Measurements from ENCODE around the gene FAM149B1.

The FAM149B1 gene

DNA sequence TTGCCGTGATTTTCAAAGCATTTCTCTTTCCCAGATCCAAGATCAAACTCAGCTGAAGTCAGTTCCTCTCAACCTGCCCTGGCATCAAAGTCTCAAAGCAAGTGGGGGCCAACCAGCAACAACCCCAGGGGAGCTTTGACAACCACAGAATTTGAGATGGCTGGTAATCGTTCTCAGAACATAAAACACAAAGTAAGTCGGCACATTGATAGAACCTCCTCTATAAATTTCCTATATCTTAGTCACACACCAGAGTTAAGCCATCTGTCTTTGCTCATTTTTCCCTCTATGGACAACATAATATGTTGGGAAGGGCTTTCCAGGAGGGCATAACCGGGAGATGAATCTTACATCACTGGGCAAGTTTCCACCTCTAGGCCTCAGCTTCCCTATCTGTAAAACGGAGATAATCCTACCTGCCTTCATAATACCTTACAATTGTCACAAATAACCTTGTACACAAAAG is 80.4 kb downstream of the FAM149B1 start:
- H3K4me3 ChIP-seq (ENCODE audit: low read depth, low read length, poor library complexity, severe bottlenecking) = peak overlapping the region; percentile 94
- no peaks in the 10 kb centered on the region for H3K27me3 ChIP-seq (ENCODE audit: insufficient read depth, low read length)
- H3K9ac ChIP-seq (ENCODE audit: low read length) = peak overlapping the region; percentile 97
- no peaks in the 10 kb centered on the region; the same call in 1 of the 2 replicates for H3F3A ChIP-seq (ENCODE audit: insufficient read depth, low read length)
- no peaks in the 10 kb centered on the region for H3K9me3 ChIP-seq (ENCODE audit: low read length)
- H2AFZ ChIP-seq (ENCODE audit: low read length) = no peak overlapping the region
- H3K4me1 ChIP-seq (ENCODE audit: insufficient read depth, low read length, severe bottlenecking) = peaks cover 67% of the 10 kb centered on the region
- TF ChIP-seq EZH2 (IDR thresholded peaks at IDR 0.05; ENCODE audit: borderline replicate concordance, low read length) = no peak
- TF ChIP-seq, protein P1, sequence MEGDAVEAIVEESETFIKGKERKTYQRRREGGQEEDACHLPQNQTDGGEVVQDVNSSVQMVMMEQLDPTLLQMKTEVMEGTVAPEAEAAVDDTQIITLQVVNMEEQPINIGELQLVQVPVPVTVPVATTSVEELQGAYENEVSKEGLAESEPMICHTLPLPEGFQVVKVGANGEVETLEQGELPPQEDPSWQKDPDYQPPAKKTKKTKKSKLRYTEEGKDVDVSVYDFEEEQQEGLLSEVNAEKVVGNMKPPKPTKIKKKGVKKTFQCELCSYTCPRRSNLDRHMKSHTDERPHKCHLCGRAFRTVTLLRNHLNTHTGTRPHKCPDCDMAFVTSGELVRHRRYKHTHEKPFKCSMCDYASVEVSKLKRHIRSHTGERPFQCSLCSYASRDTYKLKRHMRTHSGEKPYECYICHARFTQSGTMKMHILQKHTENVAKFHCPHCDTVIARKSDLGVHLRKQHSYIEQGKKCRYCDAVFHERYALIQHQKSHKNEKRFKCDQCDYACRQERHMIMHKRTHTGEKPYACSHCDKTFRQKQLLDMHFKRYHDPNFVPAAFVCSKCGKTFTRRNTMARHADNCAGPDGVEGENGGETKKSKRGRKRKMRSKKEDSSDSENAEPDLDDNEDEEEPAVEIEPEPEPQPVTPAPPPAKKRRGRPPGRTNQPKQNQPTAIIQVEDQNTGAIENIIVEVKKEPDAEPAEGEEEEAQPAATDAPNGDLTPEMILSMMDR (IDR thresholded peaks at IDR 0.05; ENCODE audit: low read length) = no peak
- H3K27ac ChIP-seq (ENCODE audit: low read depth, low read length, poor library complexity, severe bottlenecking) = peak overlapping the region; percentile 83
- H3K36me3 ChIP-seq (ENCODE audit: insufficient read depth, low read length) = peaks cover 74% of the 10 kb centered on the region
- no peaks in the 10 kb centered on the region for H4K20me1 ChIP-seq (ENCODE audit: insufficient read depth, low read length)
- peak overlapping the region; percentile 96 for H3K4me2 ChIP-seq (ENCODE audit: low read length)
- no peaks in the 10 kb centered on the region for H3K9me2 ChIP-seq (ENCODE audit: low read depth, low read length)
- peaks cover 50% of the 10 kb centered on the region for H3K79me2 ChIP-seq (ENCODE audit: insufficient read depth, low read length)

DNA sequence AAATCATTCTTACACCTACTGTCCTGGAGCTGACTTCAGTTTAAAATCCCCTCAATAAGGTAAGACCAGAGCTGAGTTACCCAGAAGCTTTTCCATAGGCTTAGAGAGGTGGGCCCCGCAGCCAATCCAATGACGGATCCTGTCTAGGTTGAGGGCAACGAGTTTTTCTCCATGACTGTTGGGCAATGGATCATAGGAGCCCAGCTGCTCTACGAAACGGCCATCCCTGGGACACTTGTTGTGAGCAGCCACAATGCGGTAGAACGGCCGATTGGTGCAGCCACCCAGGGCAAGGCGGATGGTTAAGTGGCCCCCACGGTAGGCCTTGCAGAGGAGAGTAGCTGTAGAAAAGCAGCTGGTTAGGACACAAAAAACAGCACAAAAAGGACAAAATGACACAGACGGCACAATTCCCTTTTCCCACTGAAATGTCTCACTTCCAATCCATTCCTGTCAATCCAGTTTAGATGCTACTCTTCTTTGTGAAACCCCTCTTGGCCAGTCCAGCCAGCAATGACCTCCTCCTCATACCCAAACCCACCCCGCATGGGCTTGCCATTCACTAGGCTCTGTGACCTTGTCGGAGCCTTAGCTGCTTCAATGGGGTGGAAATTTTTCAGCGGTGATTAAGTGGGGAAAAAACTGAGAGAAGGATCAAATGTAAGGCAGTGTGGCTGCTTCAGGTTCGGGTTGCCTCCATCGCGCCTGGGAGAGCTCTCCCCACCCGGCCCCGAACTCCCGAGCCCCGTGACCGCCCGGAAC is 83.9 kb downstream of the FAM149B1 start:
- peak overlapping the region; percentile 97 for H3K9ac ChIP-seq (ENCODE audit: low read length)
- H3K36me3 ChIP-seq (ENCODE audit: insufficient read depth, low read length) = peaks cover 41% of the 10 kb centered on the region; the same call in 1 of the 2 replicates
- peak overlapping the region; percentile 89 for H3K4me3 ChIP-seq (ENCODE audit: low read depth, low read length, poor library complexity, severe bottlenecking)
- no peaks in the 10 kb centered on the region for H3K27me3 ChIP-seq (ENCODE audit: insufficient read depth, low read length)
- H3K9me3 ChIP-seq (ENCODE audit: low read length) = no peaks in the 10 kb centered on the region
- no peaks in the 10 kb centered on the region for H4K20me1 ChIP-seq (ENCODE audit: insufficient read depth, low read length)
- TF ChIP-seq, protein P1 (IDR thresholded peaks at IDR 0.05; ENCODE audit: low read length) = no peak
- no peak for TF ChIP-seq EZH2 (IDR thresholded peaks at IDR 0.05; ENCODE audit: borderline replicate concordance, low read length)
- H3F3A ChIP-seq (ENCODE audit: insufficient read depth, low read length) = no peaks in the 10 kb centered on the region; the same call in 1 of the 2 replicates
- no peaks in the 10 kb centered on the region for H3K9me2 ChIP-seq (ENCODE audit: low read depth, low read length)
- H2AFZ ChIP-seq (ENCODE audit: low read length) = no peak overlapping the region
- peaks cover 55% of the 10 kb centered on the region for H3K4me1 ChIP-seq (ENCODE audit: insufficient read depth, low read length, severe bottlenecking)
- peak overlapping the region; percentile 76 for H3K27ac ChIP-seq (ENCODE audit: low read depth, low read length, poor library complexity, severe bottlenecking)
- H3K4me2 ChIP-seq (ENCODE audit: low read length) = peak overlapping the region; percentile 100
- H3K79me2 ChIP-seq (ENCODE audit: insufficient read depth, low read length) = peaks cover 27% of the 10 kb centered on the region

DNA sequence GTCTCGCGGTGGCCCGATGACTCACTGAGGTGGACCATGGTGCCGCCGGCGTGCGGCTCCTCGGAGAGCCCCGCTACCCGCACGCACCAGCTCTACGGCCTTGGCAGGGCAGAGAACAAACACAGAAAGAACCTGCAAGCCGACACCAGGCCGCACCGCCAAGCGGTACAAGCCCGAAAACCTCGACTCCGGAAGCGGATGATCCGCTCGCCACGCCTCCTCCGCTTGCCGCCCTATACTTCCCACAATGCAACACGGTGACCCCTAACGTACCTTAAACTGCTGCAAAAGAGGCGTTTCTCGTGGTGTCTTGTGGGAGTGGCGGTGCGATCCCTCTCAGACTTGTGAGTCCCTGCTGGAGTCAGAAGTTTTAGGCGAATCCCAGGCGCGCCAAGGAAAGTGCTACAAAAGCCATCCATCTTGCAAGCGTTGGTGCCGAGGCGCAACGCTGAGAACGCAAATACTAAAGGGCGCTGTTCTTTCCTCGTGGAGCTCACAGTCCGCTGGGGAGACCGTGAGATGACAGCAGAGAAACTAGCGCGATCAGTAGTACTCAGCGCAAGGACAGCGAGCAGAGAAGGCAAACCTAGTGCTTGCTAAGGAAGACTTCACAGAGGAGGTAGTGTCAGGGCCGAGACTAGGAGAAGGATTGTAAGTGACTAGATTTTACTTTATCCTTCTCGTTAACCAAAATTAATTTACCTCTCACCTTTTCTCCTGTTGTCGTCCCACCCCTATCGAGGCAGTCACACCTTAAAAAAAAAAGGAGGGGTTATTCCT is 84.7 kb downstream of the FAM149B1 start, which contains the start of gene MRPS16:
MRPS16 (minus strand) TSS at position 200 of the 780 bp plus-strand sequence; CDS start at position 38, 162 bp downstream.
- peak within 1 kb of the TSS; percentile 76 for H3K27ac ChIP-seq (ENCODE audit: low read depth, low read length, poor library complexity, severe bottlenecking)
- H3K79me2 ChIP-seq (ENCODE audit: insufficient read depth, low read length) = peaks cover 27% of the 10 kb centered on the region
- H3K36me3 ChIP-seq (ENCODE audit: insufficient read depth, low read length) = peaks cover 38% of the 10 kb centered on the region; the same call in 1 of the 2 replicates
- H3K9me2 ChIP-seq (ENCODE audit: low read depth, low read length) = no peaks in the 10 kb centered on the region
- no peaks in the 10 kb centered on the region for H3K9me3 ChIP-seq (ENCODE audit: low read length)
- H3K4me1 ChIP-seq (ENCODE audit: insufficient read depth, low read length, severe bottlenecking) = peaks cover 51% of the 10 kb centered on the region
- no peaks in the 10 kb centered on the region; the same call in 1 of the 2 replicates for H3F3A ChIP-seq (ENCODE audit: insufficient read depth, low read length)
- H4K20me1 ChIP-seq (ENCODE audit: insufficient read depth, low read length) = no peaks in the 10 kb centered on the region
- H3K9ac ChIP-seq (ENCODE audit: low read length) = peak within 1 kb of the TSS; percentile 97
- peak within 1 kb of the TSS; percentile 100 for H3K4me2 ChIP-seq (ENCODE audit: low read length)
- no peaks in the 10 kb centered on the region for H3K27me3 ChIP-seq (ENCODE audit: insufficient read depth, low read length)
- H2AFZ ChIP-seq (ENCODE audit: low read length) = no peak within 1 kb of the TSS
- TF ChIP-seq, protein P1 (IDR thresholded peaks at IDR 0.05; ENCODE audit: low read length) = no peak
- no peak for TF ChIP-seq EZH2 (IDR thresholded peaks at IDR 0.05; ENCODE audit: borderline replicate concordance, low read length)
- H3K4me3 ChIP-seq (ENCODE audit: low read depth, low read length, poor library complexity, severe bottlenecking) = peak within 1 kb of the TSS; percentile 89
